HCT116 (cell line): ENCODE measurements around the gene CYBRD1. TPM values are rescaled to one million over a fixed set of nuclear protein-coding genes. Genes with fewer than 3 reads are reported as not detected.

Experiments used
- EZH2 ChIP-seq: fragments of 200-600 bp; sonication (generic); IDR thresholded peaks from 2 replicates; pipeline ENCODE4 v1.6.1; 2017; ENCODE audit warnings: antibody characterized with exemption, mixed run types
- EZH2phosphoT487 ChIP-seq: fragments of 200-600 bp; IDR thresholded peaks from 2 replicates; pipeline ENCODE4 v1.6.1; 2018; ENCODE audit warnings: antibody characterized with exemption, borderline replicate concordance
- FOSL1 ChIP-seq: IDR thresholded peaks from 2 replicates; pipeline ENCODE4 v1.6.1; 2012; ENCODE audit warnings: low read depth
- POLR2A ChIP-seq: IDR thresholded peaks from 2 replicates; pipeline ENCODE4 v1.7.0; 2011; ENCODE audit warnings: borderline replicate concordance; ENCODE audit not compliant: insufficient read depth, insufficient read length; ENCODE audit errors: extremely low read depth
- REST ChIP-seq: IDR thresholded peaks from 2 replicates; pipeline ENCODE4 v1.6.1; 2012; ENCODE audit warnings: low read depth
- SRF ChIP-seq: IDR thresholded peaks from 2 replicates; pipeline ENCODE4 v1.6.1; 2012; ENCODE audit warnings: low read depth
- YY1 ChIP-seq: IDR thresholded peaks from 2 replicates; pipeline ENCODE4 v1.6.1; 2011; ENCODE audit warnings: low read length, low read depth, moderate library complexity, mild to moderate bottlenecking; ENCODE audit not compliant: insufficient replicate concordance; ENCODE audit errors: extremely low read depth
- total RNA-seq: library from RNA; stranded (reverse); gene quantifications from one replicate; pipeline ENCODE4 v1.2.1, GENCODE V29; 2021; ENCODE audit not compliant: unreplicated experiment
- TF ChIP-seq, protein P1 (sequence below): IDR thresholded peaks from 2 replicates; pipeline ENCODE4 v1.6.1; 2012

The CYBRD1 gene
- total RNA-seq, 1 experiment from 2014 or later, result 14.9 TPM

DNA sequence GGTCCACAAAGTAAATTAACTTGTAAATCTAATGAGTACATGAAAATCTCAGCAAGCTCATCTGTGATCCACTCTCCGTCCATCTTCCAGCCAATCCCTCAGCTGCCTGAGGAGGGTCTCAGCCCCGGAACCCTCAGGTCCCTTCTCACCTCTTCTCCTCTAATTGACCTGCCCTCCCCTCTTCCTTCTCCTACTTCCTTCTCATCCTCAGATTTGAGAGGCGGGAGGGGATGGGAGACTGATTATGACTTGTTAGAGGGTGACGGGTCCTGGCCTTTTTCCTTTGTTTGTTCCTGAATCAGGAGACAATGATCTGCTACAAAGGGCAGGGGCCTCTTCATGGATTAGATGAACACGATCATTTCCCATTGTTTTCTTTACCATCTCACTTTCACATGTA is 80.1 kb downstream of the CYBRD1 start (continued):
- TF ChIP-seq, protein P1, sequence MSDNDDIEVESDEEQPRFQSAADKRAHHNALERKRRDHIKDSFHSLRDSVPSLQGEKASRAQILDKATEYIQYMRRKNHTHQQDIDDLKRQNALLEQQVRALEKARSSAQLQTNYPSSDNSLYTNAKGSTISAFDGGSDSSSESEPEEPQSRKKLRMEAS, result no peak
- TF ChIP-seq FOSL1 (no peak), EZH2 (no peak), SRF (no peak), EZH2phosphoT487 (no peak), POLR2A (no peak), REST (no peak), YY1 (no peak)

Other genes with a start within 250 kb of the CYBRD1 start
- 34.4 TPM for gene METTL8, start 88.5 kb upstream of the CYBRD1 start, total RNA-seq
- gene DCAF17, start 88.2 kb upstream of the CYBRD1 start, total RNA-seq, result 17.7 TPM
- gene DYNC1I2, start 165.0 kb downstream of the CYBRD1 start, total RNA-seq, result 39.4 TPM